Chondrocyte (in vitro differentiated cells): ENCODE data around the gene SNCAIP. TPM values are rescaled to one million over a fixed set of nuclear protein-coding genes. Genes with fewer than 3 reads are reported as not detected.

Experiments used
- DNase-seq: peaks from one replicate; pipeline ENCODE4 v3.0.0; 2021; ENCODE audit warnings: mixed read lengths, low spot score
- H3K27ac Mint-ChIP-seq: one replicate; pipeline ENCODE4 v1.8.0; 2021; ENCODE audit warnings: mild to moderate bottlenecking, moderate library complexity, mixed read lengths; ENCODE audit not compliant: unreplicated experiment
- H3K27me3 Mint-ChIP-seq: 2 replicates; pipeline ENCODE4 v1.8.0; 2021; ENCODE audit warnings: low read depth, mixed read lengths
- H3K36me3 Mint-ChIP-seq: 2 replicates; pipeline ENCODE4 v1.8.0; 2021; ENCODE audit warnings: low read depth, mixed read lengths
- H3K4me1 Mint-ChIP-seq: 2 replicates; pipeline ENCODE4 v1.8.0; 2021; ENCODE audit warnings: low read depth, mild to moderate bottlenecking, mixed read lengths
- H3K4me3 Mint-ChIP-seq: one replicate; pipeline ENCODE4 v1.8.0; 2021; ENCODE audit warnings: mild to moderate bottlenecking, moderate library complexity, mixed read lengths; ENCODE audit not compliant: unreplicated experiment
- H3K9me3 Mint-ChIP-seq: 2 replicates; pipeline ENCODE4 v1.8.0; 2021; ENCODE audit warnings: low read depth, mixed read lengths
- total RNA-seq: library from RNA; stranded (reverse); gene quantifications from 3 replicates; pipeline ENCODE4 v1.2.1, GENCODE V29; 2021
- TF ChIP-seq, protein P1 (sequence below): fragments of 200-600 bp; sonication (generic); IDR thresholded peaks from 2 replicates; pipeline ENCODE4 v1.5.0; 2021; ENCODE audit warnings: antibody characterized with exemption, mild to moderate bottlenecking, moderate library complexity

The SNCAIP gene
- total RNA-seq, 1 donor from 2014 or later = 1.2 TPM

- H3K27ac Mint-ChIP-seq = no peak overlapping the region
Observed at GRCh38 chr5:122471031-122471751, 159.2 kb downstream of the SNCAIP start.

GRCh38 chr5:122471752-122472061 is 159.7 kb downstream of the SNCAIP start:
- Mint-ChIP-seq H3K27me3 (peaks cover 4% of the 10 kb centered on the region), H3K9me3 (no peaks in the 10 kb centered on the region), H3K27ac (no peak overlapping the region), H3K4me3 (no peak overlapping the region), H3K36me3 (no peaks in the 10 kb centered on the region), H3K4me1 (no peaks in the 10 kb centered on the region)
- TF ChIP-seq, protein P1, sequence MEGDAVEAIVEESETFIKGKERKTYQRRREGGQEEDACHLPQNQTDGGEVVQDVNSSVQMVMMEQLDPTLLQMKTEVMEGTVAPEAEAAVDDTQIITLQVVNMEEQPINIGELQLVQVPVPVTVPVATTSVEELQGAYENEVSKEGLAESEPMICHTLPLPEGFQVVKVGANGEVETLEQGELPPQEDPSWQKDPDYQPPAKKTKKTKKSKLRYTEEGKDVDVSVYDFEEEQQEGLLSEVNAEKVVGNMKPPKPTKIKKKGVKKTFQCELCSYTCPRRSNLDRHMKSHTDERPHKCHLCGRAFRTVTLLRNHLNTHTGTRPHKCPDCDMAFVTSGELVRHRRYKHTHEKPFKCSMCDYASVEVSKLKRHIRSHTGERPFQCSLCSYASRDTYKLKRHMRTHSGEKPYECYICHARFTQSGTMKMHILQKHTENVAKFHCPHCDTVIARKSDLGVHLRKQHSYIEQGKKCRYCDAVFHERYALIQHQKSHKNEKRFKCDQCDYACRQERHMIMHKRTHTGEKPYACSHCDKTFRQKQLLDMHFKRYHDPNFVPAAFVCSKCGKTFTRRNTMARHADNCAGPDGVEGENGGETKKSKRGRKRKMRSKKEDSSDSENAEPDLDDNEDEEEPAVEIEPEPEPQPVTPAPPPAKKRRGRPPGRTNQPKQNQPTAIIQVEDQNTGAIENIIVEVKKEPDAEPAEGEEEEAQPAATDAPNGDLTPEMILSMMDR = no peak
- no peak for DNase-seq

More at GRCh38 chr5:122471031-122471751, 159.2 kb downstream of the SNCAIP start:
- Mint-ChIP-seq H3K27me3 (peaks cover 4% of the 10 kb centered on the region), H3K36me3 (no peaks in the 10 kb centered on the region), H3K4me1 (no peaks in the 10 kb centered on the region), H3K9me3 (no peaks in the 10 kb centered on the region), H3K4me3 (no peak overlapping the region)
- TF ChIP-seq, protein P1 = no peak
- no peak for DNase-seq

DNA sequence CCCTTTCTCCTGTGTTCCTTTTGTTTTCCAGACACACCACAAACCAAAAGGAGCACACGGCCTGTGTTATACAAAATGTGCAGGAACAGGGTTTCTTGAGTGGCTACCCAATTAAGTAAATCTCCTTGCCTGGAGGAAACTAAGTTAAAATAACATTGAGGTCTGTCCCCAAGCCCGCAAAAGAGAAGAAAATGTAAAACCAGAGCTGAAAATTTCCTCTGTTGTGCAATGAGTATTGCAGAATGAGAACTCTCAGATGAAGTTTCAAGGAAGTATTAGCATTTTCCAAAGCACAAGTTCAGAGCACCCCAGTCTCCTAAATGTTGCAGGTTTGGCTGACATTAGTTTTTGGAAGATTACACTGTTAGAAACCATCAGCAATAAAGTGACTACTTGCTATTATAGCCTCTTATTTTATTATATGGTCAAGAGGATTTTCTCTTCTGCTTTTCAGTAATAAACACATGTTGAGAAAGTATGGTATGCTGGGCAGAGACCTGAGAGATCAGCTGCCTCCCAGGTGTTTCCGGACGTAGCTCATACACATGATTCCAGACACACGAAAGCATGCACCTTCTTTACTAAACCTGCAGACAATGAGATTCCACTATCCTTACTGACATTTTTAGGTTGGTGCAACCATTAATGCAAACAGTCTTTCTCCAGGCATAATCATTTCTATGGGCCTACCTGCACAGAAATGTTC is 161.3 kb downstream of the SNCAIP start:
- Mint-ChIP-seq H3K27me3 (peaks cover 4% of the 10 kb centered on the region), H3K27ac (no peak overlapping the region), H3K4me3 (no peak overlapping the region), H3K4me1 (no peaks in the 10 kb centered on the region), H3K36me3 (no peaks in the 10 kb centered on the region), H3K9me3 (no peaks in the 10 kb centered on the region)
- TF ChIP-seq, protein P1 = no peak
- DNase-seq = no peak

- no peaks in the 10 kb centered on the region for H3K9me3 Mint-ChIP-seq
- DNase-seq = no peak
- peaks cover 4% of the 10 kb centered on the region for H3K27me3 Mint-ChIP-seq
- no peaks in the 10 kb centered on the region for H3K36me3 Mint-ChIP-seq
- TF ChIP-seq, protein P1 = no peak
- no peak overlapping the region for H3K27ac Mint-ChIP-seq
- no peak overlapping the region for H3K4me3 Mint-ChIP-seq
- peaks cover 3% of the 10 kb centered on the region for H3K4me1 Mint-ChIP-seq
Observed at GRCh38 chr5:122473941-122474340, 161.9 kb downstream of the SNCAIP start.

- Mint-ChIP-seq H3K4me1 (peaks cover 6% of the 10 kb centered on the region), H3K36me3 (no peaks in the 10 kb centered on the region), H3K27me3 (no peaks in the 10 kb centered on the region), H3K27ac (no peak overlapping the region), H3K9me3 (no peaks in the 10 kb centered on the region), H3K4me3 (no peak overlapping the region)
- TF ChIP-seq, protein P1 = no peak
- no peak for DNase-seq
Observed at GRCh38 chr5:122478741-122479442, 166.9 kb downstream of the SNCAIP start.
